ENCODE measurements around the gene RNF144A. TPM values are rescaled to one million over a fixed set of nuclear protein-coding genes. Genes with fewer than 3 reads are reported as not detected.

RNF144A gene
- total RNA-seq, 6 experiments from 2014 or later, result 1.2 to 3.2 (median 2.0) TPM

GRCh38 chr2:7071916-7072556 lies 154.8 kb downstream of the RNF144A start:
- WGBS (ENCODE audit: insufficient coverage, low coverage, low lambda C conversion rate, missing lambda C conversion rate), result 53% methylated on average over 3 of the region's 3 CpGs

GRCh38 chr2:7073901-7074300 lies 156.7 kb downstream of the RNF144A start:
- H3K4me3 ChIP-seq, result no peak overlapping the region
- ATAC-seq (no peak), DNase-seq (no peak)
- no peaks in the 10 kb centered on the region for H3K27me3 ChIP-seq
- intact Hi-C loops (cut with DNase I), result no loop called here
- H3K9me3 ChIP-seq, result no peaks in the 10 kb centered on the region
- WGBS (ENCODE audit: insufficient coverage, low coverage, low lambda C conversion rate, missing lambda C conversion rate), result 80% methylated on average over 3 of the region's 3 CpGs
- H3K4me1 ChIP-seq, result no peaks in the 10 kb centered on the region
- TF ChIP-seq POLR2A (IDR thresholded peaks at IDR 0.05), result no peak
- no peak for TF ChIP-seq CTCF (IDR thresholded peaks at IDR 0.05)
- H3K36me3 ChIP-seq, result no peaks in the 10 kb centered on the region
- H3K27ac ChIP-seq, result no peak overlapping the region

More at GRCh38 chr2:7071916-7072556, 154.8 kb downstream of the RNF144A start:
- intact Hi-C loops (cut with DNase I), result no loop called here
- TF ChIP-seq POLR2A (IDR thresholded peaks at IDR 0.05) (no peak), CTCF (IDR thresholded peaks at IDR 0.05) (no peak)
- Histone ChIP-seq H3K27ac (no peak overlapping the region), H3K4me3 (no peak overlapping the region), H3K4me1 (no peaks in the 10 kb centered on the region), H3K9me3 (no peaks in the 10 kb centered on the region), H3K27me3 (no peaks in the 10 kb centered on the region), H3K36me3 (no peaks in the 10 kb centered on the region)
- ATAC-seq (peak; percentile 53 to 84 (median 70)), DNase-seq (no peak)

GRCh38 chr2:7075834-7076233 lies 158.6 kb downstream of the RNF144A start:
- ATAC-seq (no peak), DNase-seq (no peak)
- H3K4me1 ChIP-seq, result no peaks in the 10 kb centered on the region
- no peak for TF ChIP-seq CTCF (IDR thresholded peaks at IDR 0.05)
- TF ChIP-seq POLR2A (IDR thresholded peaks at IDR 0.05), result no peak
- H3K4me3 ChIP-seq, result no peak overlapping the region
- H3K36me3 ChIP-seq, result no peaks in the 10 kb centered on the region
- H3K27me3 ChIP-seq, result no peaks in the 10 kb centered on the region
- H3K9me3 ChIP-seq, result no peaks in the 10 kb centered on the region
- H3K27ac ChIP-seq, result no peak overlapping the region
- intact Hi-C loops (cut with DNase I), result no loop called here
- 80% methylated on average over 1 of the region's 1 CpG for WGBS (ENCODE audit: insufficient coverage, low coverage, low lambda C conversion rate, missing lambda C conversion rate)

- DNase-seq (no peak), ATAC-seq (no peak)
- no peak overlapping the region for H3K27ac ChIP-seq
- H3K36me3 ChIP-seq, result no peaks in the 10 kb centered on the region
- intact Hi-C loops (cut with DNase I), result no loop called here
- WGBS (ENCODE audit: insufficient coverage, low coverage, low lambda C conversion rate, missing lambda C conversion rate), result 65% methylated on average over 10 of the region's 10 CpGs
- H3K27me3 ChIP-seq, result no peaks in the 10 kb centered on the region
- TF ChIP-seq POLR2A (IDR thresholded peaks at IDR 0.05) (no peak), CTCF (IDR thresholded peaks at IDR 0.05) (no peak)
- no peak overlapping the region for H3K4me3 ChIP-seq
- no peaks in the 10 kb centered on the region for H3K9me3 ChIP-seq
- no peaks in the 10 kb centered on the region for H3K4me1 ChIP-seq
These were observed 160.6 kb downstream of the RNF144A start for GRCh38 chr2:7077660-7078267.

Measured in right lobe of liver (tissue), 6 donors.